Neural progenitor cell (in vitro differentiated cells): Measurements from ENCODE around the gene CFAP410. TPM values are rescaled to one million over a fixed set of nuclear protein-coding genes. Genes with fewer than 3 reads are reported as not detected.

Experiments
- DNase-seq: peaks from one replicate; pipeline ENCODE4 v3.0.0-alpha.2; 2016; ENCODE audit warnings: low spot score
- H2AFZ ChIP-seq: fragments of 200-600 bp; sonication (generic); replicated peaks from 2 replicates; pipeline ENCODE4 v1.6.1; 2016; ENCODE audit warnings: antibody characterized with exemption
- H3F3A ChIP-seq: fragments of 200-600 bp; sonication (generic); 2 replicates; pipeline ENCODE4 v1.6.1; 2016; ENCODE audit warnings: antibody characterized with exemption, low read depth
- H3K27ac ChIP-seq: fragments of 200-600 bp; sonication (generic); 2 replicates; pipeline ENCODE4 v1.5.1; 2016; ENCODE audit warnings: mild to moderate bottlenecking
- H3K27me3 ChIP-seq: fragments of 200-600 bp; sonication (generic); 2 replicates; pipeline ENCODE4 v1.6.1; 2016; ENCODE audit warnings: mild to moderate bottlenecking, moderate library complexity
- H3K36me3 ChIP-seq: fragments of 200-600 bp; sonication (generic); 2 replicates; pipeline ENCODE4 v1.5.1; 2016
- H3K4me1 ChIP-seq: fragments of 200-600 bp; sonication (generic); 2 replicates; pipeline ENCODE4 v1.6.1; 2016; ENCODE audit warnings: mixed run types
- H3K4me2 ChIP-seq: fragments of 200-600 bp; sonication (generic); 2 replicates; pipeline ENCODE4 v1.6.1; 2016
- H3K4me3 ChIP-seq: fragments of 200-600 bp; sonication (generic); 2 replicates; pipeline ENCODE4 v1.5.1; 2016
- H3K79me2 ChIP-seq: fragments of 200-600 bp; sonication (generic); 2 replicates; pipeline ENCODE4 v1.6.1; 2016; ENCODE audit warnings: low read depth
- H3K9ac ChIP-seq: fragments of 200-600 bp; sonication (generic); 2 replicates; pipeline ENCODE4 v1.6.1; 2016
- H3K9me3 ChIP-seq: fragments of 200-600 bp; sonication (generic); 2 replicates; pipeline ENCODE4 v1.5.1; 2016; ENCODE audit warnings: low read depth
- H4K20me1 ChIP-seq: fragments of 200-600 bp; sonication (generic); 2 replicates; pipeline ENCODE4 v1.6.1; 2016; ENCODE audit warnings: low read depth
- H3K27ac Mint-ChIP-seq: 3 replicates; pipeline ENCODE4 v1.8.0; 2021; ENCODE audit warnings: mixed read lengths
- H3K27me3 Mint-ChIP-seq: 2 replicates; pipeline ENCODE4 v1.8.0; 2022; ENCODE audit warnings: low read depth, mild to moderate bottlenecking, inconsistent platforms, moderate library complexity, mixed read lengths; ENCODE audit not compliant: insufficient read depth
- H3K36me3 Mint-ChIP-seq: 3 replicates; pipeline ENCODE4 v1.8.0; 2021; ENCODE audit warnings: mixed read lengths
- H3K4me1 Mint-ChIP-seq: 3 replicates; pipeline ENCODE4 v1.8.0; 2021; ENCODE audit warnings: mixed read lengths
- H3K4me3 Mint-ChIP-seq: 3 replicates; pipeline ENCODE4 v1.8.0; 2021; ENCODE audit warnings: mild to moderate bottlenecking, moderate library complexity, mixed read lengths
- H3K9me3 Mint-ChIP-seq: 3 replicates; pipeline ENCODE4 v1.8.0; 2020; ENCODE audit warnings: mixed read lengths
- CTCF ChIP-seq: fragments of 200-600 bp; sonication (generic); IDR thresholded peaks from 2 replicates; pipeline ENCODE4 v1.5.1; 2017; ENCODE audit warnings: antibody characterized with exemption, mild to moderate bottlenecking
- EZH2 ChIP-seq: fragments of 200-600 bp; sonication (generic); IDR thresholded peaks from 2 replicates; pipeline ENCODE4 v1.6.1; 2017; ENCODE audit warnings: antibody characterized with exemption, mild to moderate bottlenecking, moderate library complexity
- EZH2phosphoT487 ChIP-seq: fragments of 200-600 bp; sonication (generic); IDR thresholded peaks from 2 replicates; pipeline ENCODE4 v1.6.1; 2017; ENCODE audit warnings: antibody characterized with exemption
- total RNA-seq: library from RNA; depleted of rRNA; stranded (reverse); fragments of >200 nt; gene quantifications from 2 replicates; pipeline ENCODE4 v1.2.3, GENCODE V29; 2015; ENCODE audit warnings: low replicate concordance

The CFAP410 gene
- total RNA-seq, 1 donor from 2014 or later = 7.5 TPM

GRCh38 chr21:44326272-44326647, 12.9 kb downstream of the CFAP410 start:
- H3F3A ChIP-seq = no peaks in the 10 kb centered on the region
- no peak overlapping the region for H3K27ac ChIP-seq
- DNase-seq = no peak
- no peak overlapping the region for H3K27ac Mint-ChIP-seq
- TF ChIP-seq EZH2 (no peak), CTCF (no peak)
- no peaks in the 10 kb centered on the region for H4K20me1 ChIP-seq
- H3K4me1 ChIP-seq = no peaks in the 10 kb centered on the region
- H3K36me3 Mint-ChIP-seq = no peaks in the 10 kb centered on the region
- H3K4me3 ChIP-seq = no peak overlapping the region
- no peaks in the 10 kb centered on the region for H3K36me3 ChIP-seq
- H3K9ac ChIP-seq = no peak overlapping the region
- no peak overlapping the region for H3K4me2 ChIP-seq
- no peak overlapping the region for H3K4me3 Mint-ChIP-seq
- no peaks in the 10 kb centered on the region for H3K27me3 Mint-ChIP-seq
- H3K4me1 Mint-ChIP-seq = no peaks in the 10 kb centered on the region
- no peaks in the 10 kb centered on the region for H3K9me3 ChIP-seq
- no peak overlapping the region for H2AFZ ChIP-seq
- no peaks in the 10 kb centered on the region for H3K27me3 ChIP-seq
- H3K9me3 Mint-ChIP-seq = no peaks in the 10 kb centered on the region
- H3K79me2 ChIP-seq = no peaks in the 10 kb centered on the region

DNA sequence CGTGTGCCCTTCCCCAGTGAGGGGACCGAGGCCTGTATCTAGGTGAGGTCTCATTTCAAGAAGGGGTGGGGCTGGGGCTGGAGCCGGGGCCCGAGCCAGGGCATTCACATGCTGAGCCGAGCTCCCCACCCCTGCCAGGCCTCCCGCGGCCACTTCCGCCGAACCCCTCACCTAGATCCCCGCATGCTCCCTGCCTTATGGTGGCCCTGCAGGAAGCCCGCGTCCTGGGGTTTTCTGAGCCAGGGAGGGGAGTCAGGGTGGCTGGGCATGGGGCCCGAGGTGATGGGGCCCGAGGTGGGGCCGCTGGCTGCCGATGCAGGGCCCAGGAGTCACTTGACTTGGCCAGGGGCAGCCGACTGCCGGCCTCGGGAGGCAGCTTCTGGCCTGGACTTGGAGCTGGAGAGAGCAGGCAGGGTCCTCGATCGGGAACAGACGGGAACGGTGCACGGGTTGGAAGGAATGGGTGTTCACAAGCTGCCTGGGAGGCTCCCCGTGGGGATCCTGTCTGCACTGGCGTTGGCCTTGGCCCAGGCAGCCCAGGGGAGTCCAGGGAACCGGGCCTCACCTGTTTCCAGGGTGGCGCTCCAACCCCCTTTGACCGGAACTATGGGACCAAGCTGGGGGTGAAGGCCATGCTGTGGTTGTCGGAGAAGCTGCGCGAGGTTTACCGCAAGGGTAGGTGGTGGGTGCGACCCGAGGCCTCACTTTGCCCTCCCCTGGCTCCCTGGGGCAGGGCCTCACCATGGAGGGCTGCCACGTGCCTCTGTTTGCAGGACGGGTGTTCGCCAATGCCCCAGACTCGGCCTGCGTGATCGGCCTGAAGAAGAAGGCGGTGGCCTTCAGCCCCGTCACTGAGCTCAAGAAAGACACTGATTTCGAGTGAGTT, 13.6 kb downstream of the CFAP410 start:
- Histone ChIP-seq H3K27ac (no peak overlapping the region), H3K9me3 (no peaks in the 10 kb centered on the region), H3K27me3 (no peaks in the 10 kb centered on the region), H3K4me2 (no peak overlapping the region), H3K79me2 (no peaks in the 10 kb centered on the region), H3K9ac (no peak overlapping the region), H4K20me1 (no peaks in the 10 kb centered on the region), H2AFZ (no peak overlapping the region), H3K4me3 (no peak overlapping the region), H3F3A (no peaks in the 10 kb centered on the region), H3K36me3 (no peaks in the 10 kb centered on the region), H3K4me1 (no peaks in the 10 kb centered on the region)
- no peak overlapping the region for H3K27ac Mint-ChIP-seq
- H3K36me3 Mint-ChIP-seq = no peaks in the 10 kb centered on the region
- H3K27me3 Mint-ChIP-seq = no peaks in the 10 kb centered on the region
- TF ChIP-seq CTCF = no peak
- no peak for TF ChIP-seq EZH2phosphoT487
- TF ChIP-seq EZH2 = no peak
- no peaks in the 10 kb centered on the region for H3K9me3 Mint-ChIP-seq
- no peaks in the 10 kb centered on the region for H3K4me1 Mint-ChIP-seq
- DNase-seq = no peak
- no peak overlapping the region for H3K4me3 Mint-ChIP-seq

DNA sequence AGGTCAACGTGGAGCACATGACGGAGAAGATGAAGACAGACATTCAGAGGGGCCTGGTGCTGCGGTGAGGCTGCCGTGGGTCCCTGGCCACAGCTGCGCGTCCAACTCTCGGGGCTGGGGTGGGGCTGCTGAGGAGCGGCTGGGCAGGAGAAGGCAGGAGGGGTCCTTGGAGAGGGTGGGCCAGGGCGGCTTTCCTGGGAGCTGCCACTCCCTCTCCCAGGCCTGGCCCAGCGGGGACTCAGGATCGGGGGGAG, 14.4 kb downstream of the CFAP410 start:
- no peak overlapping the region for H3K4me3 Mint-ChIP-seq
- no peak for TF ChIP-seq EZH2phosphoT487
- no peak for TF ChIP-seq CTCF
- no peak for TF ChIP-seq EZH2
- no peaks in the 10 kb centered on the region for H3K9me3 Mint-ChIP-seq
- Histone ChIP-seq H3K79me2 (no peaks in the 10 kb centered on the region), H3K4me1 (no peaks in the 10 kb centered on the region), H3K27me3 (no peaks in the 10 kb centered on the region), H3K36me3 (no peaks in the 10 kb centered on the region), H3K9ac (no peak overlapping the region), H3K27ac (no peak overlapping the region), H3K4me2 (no peak overlapping the region), H3F3A (no peaks in the 10 kb centered on the region), H3K4me3 (no peak overlapping the region), H3K9me3 (no peaks in the 10 kb centered on the region), H4K20me1 (no peaks in the 10 kb centered on the region), H2AFZ (no peak overlapping the region)
- no peaks in the 10 kb centered on the region for H3K36me3 Mint-ChIP-seq
- no peaks in the 10 kb centered on the region for H3K4me1 Mint-ChIP-seq
- no peaks in the 10 kb centered on the region for H3K27me3 Mint-ChIP-seq
- H3K27ac Mint-ChIP-seq = no peak overlapping the region
- no peak for DNase-seq
